Fibroblast of skin of left biceps (primary cell): ENCODE measurements around the gene OR5M10.
"Not testable (repeated sequence)": the region's sequence is repeated elsewhere in the genome, so short reads cannot be mapped to it uniquely, and the experiment has no call there.

Experiments
- DNase-seq, 2 experiments: peaks; one replicate each; pipeline ENCODE4 v3.0.0-alpha.2; 2013; ENCODE audit warnings: low read depth in 2 of 2

OR5M10 gene

DNA sequence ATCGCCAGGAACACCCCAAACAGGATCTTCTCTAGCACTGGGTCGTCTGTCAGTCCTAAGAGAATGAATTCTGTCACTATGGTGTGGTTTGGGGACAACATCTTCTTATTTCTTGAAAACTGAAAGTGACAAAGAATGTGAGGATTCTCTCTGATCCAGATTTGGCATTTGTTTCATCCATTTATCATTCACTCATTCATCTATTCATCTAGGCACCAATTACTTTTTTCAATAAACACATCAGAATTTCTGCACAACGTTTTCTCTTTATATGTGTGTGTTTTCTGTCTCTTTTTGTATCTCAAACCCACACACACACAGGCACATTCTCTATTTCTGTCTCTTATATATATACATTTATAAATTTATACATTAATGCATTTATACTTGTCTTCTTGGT lies at the start of gene OR5M10:
TSS of gene OR5M10 (minus strand) at position 101 of the 400 bp plus-strand sequence. CDS start at position 101, 0 bp downstream.
- no peak for DNase-seq

DNA sequence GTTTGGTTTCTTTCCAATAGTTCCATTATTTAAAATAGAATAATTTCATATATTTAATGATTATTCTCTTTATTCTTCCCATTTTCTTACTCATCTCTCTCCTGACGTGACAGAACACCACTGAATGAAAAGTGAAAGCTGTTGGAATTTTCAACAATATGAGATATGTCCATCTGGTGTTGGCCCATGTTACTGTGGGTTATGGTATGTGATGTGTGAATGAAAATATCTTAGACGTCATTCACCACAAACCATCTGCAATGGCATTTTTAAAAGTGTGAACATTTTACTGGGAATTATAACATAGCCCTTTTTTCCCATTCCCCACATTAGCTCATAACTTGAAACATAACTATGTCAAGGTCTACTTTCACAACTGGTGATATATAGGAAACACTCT lies 48.4 kb upstream of the OR5M10 start:
- DNase-seq = no peak

DNA sequence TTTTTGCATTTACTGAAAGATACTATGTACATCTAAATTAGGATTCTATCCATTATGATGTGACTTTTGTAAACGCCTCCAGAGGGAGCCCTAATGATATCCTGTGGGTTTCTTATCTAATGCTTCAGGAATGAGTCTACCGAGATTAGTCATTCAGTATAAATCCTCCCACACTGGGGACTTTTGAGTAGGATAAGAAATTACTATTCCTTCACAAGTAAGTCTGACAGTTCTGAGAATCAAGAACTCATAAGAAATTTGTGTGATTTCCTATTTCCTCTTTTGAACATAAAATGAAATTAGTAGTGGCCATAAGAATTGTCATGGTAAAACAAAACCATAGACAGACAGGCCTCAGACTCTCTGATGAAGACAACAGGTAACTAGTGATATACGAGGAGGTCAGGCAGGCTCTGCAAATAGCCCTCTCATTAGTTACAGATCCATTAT lies 47.2 kb upstream of the OR5M10 start:
- DNase-seq = no peak

DNA sequence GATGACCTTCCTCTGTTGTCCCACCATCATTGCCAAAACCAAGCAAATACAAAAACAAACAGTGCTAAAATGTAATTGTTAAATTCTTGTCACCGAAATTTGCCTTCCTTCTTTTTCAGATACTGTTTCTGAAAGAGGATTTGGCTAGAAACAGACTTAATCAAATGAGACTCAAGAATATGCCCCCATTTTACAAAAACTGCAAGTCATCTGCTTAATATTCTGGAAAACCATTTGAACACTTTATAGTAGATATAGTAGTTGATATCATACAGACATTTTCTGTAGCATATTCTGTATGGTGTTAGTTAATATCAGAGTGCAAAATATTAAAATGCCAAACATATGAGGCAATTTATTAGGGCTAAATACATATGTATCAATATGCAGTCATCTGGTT lies 33.7 kb upstream of the OR5M10 start:
- DNase-seq = no peak

DNA sequence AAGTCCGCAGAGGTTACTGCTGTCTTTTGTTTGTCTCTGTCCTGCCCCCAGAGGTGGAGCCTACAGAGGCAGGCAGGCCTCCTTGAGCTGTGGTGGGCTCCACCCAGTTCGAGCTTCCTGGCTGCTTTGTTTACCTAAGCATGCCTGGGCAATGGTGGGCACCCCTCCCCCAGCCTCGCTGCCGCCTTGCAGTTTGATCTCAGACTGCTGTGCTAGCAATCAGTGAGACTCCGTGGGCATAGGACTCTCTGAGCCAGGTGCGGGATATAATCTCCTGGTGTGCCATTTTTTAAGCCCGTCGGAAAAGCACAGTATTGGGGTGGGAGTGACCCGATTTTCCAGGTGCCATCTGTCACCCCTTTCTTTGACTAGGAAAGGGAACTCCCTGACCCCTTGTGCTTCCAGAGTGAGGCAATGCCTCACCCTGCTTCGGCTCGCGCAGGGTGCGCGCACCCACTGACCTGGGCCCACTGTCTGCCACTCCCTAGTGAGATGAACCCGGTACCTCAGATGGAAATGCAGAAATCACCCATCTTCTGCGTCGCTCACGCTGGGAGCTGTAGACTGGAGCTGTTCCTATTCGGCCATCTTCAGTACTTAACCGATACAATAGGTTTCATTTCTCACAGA lies 14.7 kb upstream of the OR5M10 start:
- not testable (repeated sequence) for DNase-seq

DNA sequence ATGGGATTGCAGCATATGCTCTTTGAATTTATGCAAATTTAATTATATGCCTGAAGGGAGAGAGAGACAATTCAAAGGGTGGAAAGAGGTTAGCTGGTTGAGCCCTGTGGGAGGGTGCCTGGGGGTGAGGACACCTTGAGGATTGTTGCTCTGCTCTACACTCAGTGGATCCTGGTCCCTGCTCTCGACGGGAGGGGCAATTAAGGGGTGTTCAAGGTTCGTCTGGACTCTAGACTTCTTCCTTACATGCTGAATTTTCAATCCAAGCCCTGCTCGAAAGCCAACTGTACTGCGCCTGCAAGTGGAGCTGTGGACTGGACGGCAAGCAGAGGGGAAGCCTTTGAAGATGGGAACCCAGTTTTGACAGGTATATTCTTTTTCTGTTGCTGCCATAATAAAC lies 18.9 kb downstream of the OR5M10 start:
- no peak for DNase-seq

DNA sequence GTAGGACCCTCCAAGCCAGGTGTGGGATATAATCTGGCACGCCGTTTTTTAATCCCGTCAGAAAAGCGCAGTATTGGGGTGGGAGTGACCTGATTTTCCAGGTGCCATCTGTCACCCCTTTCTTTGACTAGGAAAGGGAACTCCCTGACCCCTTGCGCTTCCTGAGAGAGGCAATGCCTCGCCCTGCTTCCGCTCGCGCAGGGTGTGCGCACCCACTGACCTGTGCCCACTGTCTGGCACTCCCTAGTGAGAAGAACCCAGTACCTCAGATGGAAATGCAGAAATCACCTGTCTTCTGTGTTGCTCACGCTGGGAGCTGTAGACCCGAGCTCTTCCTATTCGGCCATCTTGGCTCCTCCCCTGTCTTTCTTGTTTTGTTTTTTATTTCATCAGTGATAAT lies 22.8 kb downstream of the OR5M10 start:
- DNase-seq = not testable (repeated sequence)

DNA sequence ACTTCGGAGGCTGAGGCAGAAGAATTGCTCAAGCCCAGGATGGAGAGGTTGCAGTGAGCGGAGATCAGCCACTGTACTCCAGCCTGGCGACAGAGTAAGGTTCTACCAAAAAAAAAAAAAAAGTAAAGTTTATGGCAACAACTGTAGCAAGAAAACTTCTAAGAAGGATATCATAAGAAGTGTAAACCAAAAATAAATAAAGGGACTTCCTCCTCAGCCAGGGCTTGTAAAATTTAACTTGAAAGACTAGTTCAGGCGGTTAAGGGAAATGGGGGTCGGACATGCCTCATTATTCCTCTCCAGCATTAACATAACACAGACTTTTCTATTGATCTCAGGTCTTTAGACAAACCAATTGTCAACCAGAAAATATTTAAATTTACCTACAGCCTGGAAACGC lies 32.0 kb downstream of the OR5M10 start:
- no peak for DNase-seq

DNA sequence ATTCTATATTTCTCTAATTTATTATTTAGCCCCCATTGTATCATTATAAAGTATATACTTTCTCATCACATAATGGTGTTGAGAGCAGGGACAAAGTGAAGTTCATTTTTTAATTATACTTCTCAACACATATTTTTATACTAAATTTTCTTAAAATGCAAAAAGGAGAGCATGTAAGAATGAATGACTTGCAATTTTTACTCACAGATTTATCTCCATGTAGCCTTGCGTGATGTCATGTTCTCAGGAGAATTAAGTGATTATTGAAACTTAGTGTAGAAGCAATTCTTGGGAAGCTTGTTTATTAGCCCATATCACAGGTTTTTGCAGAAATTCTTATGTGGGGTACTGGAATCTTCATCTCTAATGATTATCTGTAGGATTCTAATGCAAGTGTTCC lies 33.8 kb downstream of the OR5M10 start:
- no peak for DNase-seq

DNA sequence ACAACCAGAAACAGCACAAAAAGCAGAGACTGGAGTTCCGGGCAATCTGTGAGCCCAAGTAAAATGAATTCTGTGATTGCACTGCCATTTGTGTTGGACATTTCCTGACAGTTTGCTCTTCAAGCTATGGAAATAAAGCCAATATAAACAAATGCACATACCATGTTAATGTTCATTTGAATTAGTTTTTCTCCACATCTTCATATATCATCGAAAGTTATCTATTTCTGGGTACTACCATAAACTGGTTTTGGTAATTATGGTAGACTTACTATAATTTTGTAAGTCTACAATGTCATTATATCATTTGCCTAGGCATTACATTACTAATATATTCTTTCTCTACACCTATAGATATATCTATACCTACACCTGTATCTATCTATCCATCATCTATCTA lies 34.4 kb downstream of the OR5M10 start, which contains the start of gene OR5M11:
TSS of gene OR5M11 (minus strand) at position 101 of the 400 bp plus-strand sequence. CDS start at position 101, 0 bp downstream.
- no peak for DNase-seq

DNA sequence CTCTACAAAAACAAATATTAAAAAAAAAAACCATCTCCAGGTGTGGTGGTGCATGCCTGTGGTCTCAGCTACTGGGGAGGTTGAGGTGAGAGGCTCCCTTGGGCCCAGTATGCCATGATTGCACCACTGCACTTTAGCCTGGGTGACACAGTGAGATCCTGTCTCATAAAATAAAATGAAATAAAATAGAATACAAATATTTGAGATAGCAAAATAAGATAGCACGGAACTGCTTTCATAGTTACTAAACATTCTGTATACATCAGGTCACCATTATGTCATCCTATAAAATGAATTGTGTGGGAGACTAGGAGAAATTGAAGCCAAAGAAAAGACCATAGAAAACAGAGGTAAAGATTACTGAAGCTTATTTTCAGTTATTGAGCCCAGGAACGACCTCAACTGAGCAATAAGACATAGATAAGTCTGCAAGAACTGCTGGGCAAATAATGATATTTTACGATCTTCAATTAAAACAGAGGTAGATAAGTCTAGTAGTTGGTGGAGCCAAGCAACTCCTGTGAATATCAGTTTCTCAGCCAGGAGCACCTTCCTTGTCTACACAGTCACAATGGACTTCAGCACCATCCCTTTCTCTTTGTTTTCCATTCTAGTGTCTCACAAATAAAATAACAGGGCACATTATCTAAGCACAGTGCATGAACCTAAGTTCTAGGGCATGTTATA lies 44.3 kb downstream of the OR5M10 start:
- no peak for DNase-seq

DNA sequence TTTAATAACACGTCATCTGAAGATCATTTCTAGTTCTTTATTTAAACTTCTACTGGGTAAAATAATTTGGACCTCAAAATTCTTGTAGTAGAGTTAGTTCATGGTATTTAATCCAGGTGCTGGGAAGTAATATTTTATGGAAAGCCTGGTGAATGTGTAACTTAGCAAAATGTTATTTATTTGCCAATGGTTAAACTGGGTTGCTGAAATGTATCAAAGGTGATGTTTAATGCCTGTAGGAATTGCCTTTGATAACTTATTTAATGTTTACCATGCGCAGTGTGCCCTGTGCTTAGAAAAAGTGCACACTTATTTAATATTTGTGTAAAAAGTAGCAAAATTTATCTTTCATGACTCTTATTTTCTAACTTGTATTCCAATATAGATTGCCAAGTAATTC lies 45.7 kb downstream of the OR5M10 start:
- no peak for DNase-seq
